ENCODE results near the gene FLG2. TPM values are rescaled to one million over a fixed set of nuclear protein-coding genes. Genes with fewer than 3 reads are reported as not detected.

The FLG2 gene
- total RNA-seq, 1 experiment from 2014 or later = not detected

GRCh38 chr1:152344438-152344837, 15.4 kb downstream of the FLG2 start:
- ChIA-PET CTCF (interaction anchor here (0.6 to 3.1 kb wide), 8 partner anchors 13 to 216 kb away, joined by 3 to 19 read pairs (median 3); partner anchors contain the start of gene FLG2), POLR2A (interaction anchor here (1.1 to 1.5 kb wide), 2 partner anchors 114 to 160 kb away, joined by 3 to 6 read pairs; no protein-coding TSS in a partner anchor)
- Mint-ChIP-seq H3K27ac (ENCODE audit: low read depth, unreplicated experiment) (no peak overlapping the region), H3K27me3 (ENCODE audit: insufficient read depth, unreplicated experiment) (peaks cover 43% of the 10 kb centered on the region), H3K4me3 (ENCODE audit: unreplicated experiment) (no peak overlapping the region), H3K9me3 (ENCODE audit: unreplicated experiment) (no peaks in the 10 kb centered on the region), H3K36me3 (ENCODE audit: insufficient read depth, unreplicated experiment) (no peaks in the 10 kb centered on the region), H3K4me1 (ENCODE audit: insufficient read depth, unreplicated experiment) (no peaks in the 10 kb centered on the region)
- no TSS peak for BruUV-seq (replicated peaks)
- TF ChIP-seq CTCF (IDR thresholded peaks at IDR 0.05; ENCODE audit: unreplicated experiment) = no peak
- DNase-seq (ENCODE audit: unreplicated experiment) = no peak
- intact Hi-C loops (cut with micrococcal nuclease) = loop anchor here (10.0 kb wide), 1 partner anchor 120 kb away; the partner anchor contains the start of gene HRNR

- no peaks in the 10 kb centered on the region for H3K9me3 Mint-ChIP-seq (ENCODE audit: unreplicated experiment)
Measured at GRCh38 chr1:152343006-152343405, 16.8 kb downstream of the FLG2 start.

GRCh38 chr1:152335399-152335798, 24.4 kb downstream of the FLG2 start:
- no peak overlapping the region for H3K27ac Mint-ChIP-seq (ENCODE audit: low read depth, unreplicated experiment)
- intact Hi-C loops (cut with micrococcal nuclease) = no loop called here
- H3K4me3 Mint-ChIP-seq (ENCODE audit: unreplicated experiment) = no peak overlapping the region
- TF ChIP-seq CTCF (IDR thresholded peaks at IDR 0.05; ENCODE audit: unreplicated experiment) = no peak
- no TSS peak for BruUV-seq (replicated peaks)
- no peak for DNase-seq (ENCODE audit: unreplicated experiment)
- H3K9me3 Mint-ChIP-seq (ENCODE audit: unreplicated experiment) = no peaks in the 10 kb centered on the region
- no peaks in the 10 kb centered on the region for H3K4me1 Mint-ChIP-seq (ENCODE audit: insufficient read depth, unreplicated experiment)
- ChIA-PET POLR2A (interaction anchor here (0.8 to 1.1 kb wide), 2 partner anchors 25 to 60 kb away, joined by 3 read pairs; no protein-coding TSS in a partner anchor), CTCF (interaction anchor here (0.5 to 2.4 kb wide), 3 partner anchors 13 to 341 kb away, joined by 3 to 18 read pairs (median 3); no protein-coding TSS in a partner anchor)
- peaks cover 27% of the 10 kb centered on the region for H3K27me3 Mint-ChIP-seq (ENCODE audit: insufficient read depth, unreplicated experiment)
- H3K36me3 Mint-ChIP-seq (ENCODE audit: insufficient read depth, unreplicated experiment) = no peaks in the 10 kb centered on the region

More at GRCh38 chr1:152343006-152343405, 16.8 kb downstream of the FLG2 start:
- no peak for TF ChIP-seq CTCF (IDR thresholded peaks at IDR 0.05; ENCODE audit: unreplicated experiment)
- intact Hi-C loops (cut with micrococcal nuclease) = loop anchor here (10.0 kb wide), 1 partner anchor 118 kb away; the partner anchor contains the start of gene HRNR
- no peak overlapping the region for H3K4me3 Mint-ChIP-seq (ENCODE audit: unreplicated experiment)
- no peak overlapping the region for H3K27ac Mint-ChIP-seq (ENCODE audit: low read depth, unreplicated experiment)
- peaks cover 43% of the 10 kb centered on the region for H3K27me3 Mint-ChIP-seq (ENCODE audit: insufficient read depth, unreplicated experiment)
- CTCF ChIA-PET = interaction anchor here (0.7 to 3.1 kb wide), 4 partner anchors 98 to 157 kb away, joined by 3 to 19 read pairs (median 6); no protein-coding TSS in a partner anchor
- DNase-seq (ENCODE audit: unreplicated experiment) = no peak
- no TSS peak for BruUV-seq (replicated peaks)
- no peaks in the 10 kb centered on the region for H3K36me3 Mint-ChIP-seq (ENCODE audit: insufficient read depth, unreplicated experiment)
- POLR2A ChIA-PET = interaction anchor here (0.9 to 1.3 kb wide), 3 partner anchors 14 to 114 kb away, joined by 3 to 4 read pairs (median 3); no protein-coding TSS in a partner anchor
- no peaks in the 10 kb centered on the region for H3K4me1 Mint-ChIP-seq (ENCODE audit: insufficient read depth, unreplicated experiment)

- no peaks in the 10 kb centered on the region for H3K27me3 Mint-ChIP-seq (ENCODE audit: insufficient read depth, unreplicated experiment)
- no peaks in the 10 kb centered on the region for H3K9me3 Mint-ChIP-seq (ENCODE audit: unreplicated experiment)
- no peak overlapping the region for H3K4me3 Mint-ChIP-seq (ENCODE audit: unreplicated experiment)
- CTCF ChIA-PET = interaction anchor here (0.6 kb wide), 1 partner anchor 249 kb away, joined by 3 read pairs; no protein-coding TSS in a partner anchor
- no peak overlapping the region for H3K27ac Mint-ChIP-seq (ENCODE audit: low read depth, unreplicated experiment)
- H3K36me3 Mint-ChIP-seq (ENCODE audit: insufficient read depth, unreplicated experiment) = no peaks in the 10 kb centered on the region
- no TSS peak for BruUV-seq (replicated peaks)
- DNase-seq (ENCODE audit: unreplicated experiment) = no peak
- TF ChIP-seq CTCF (IDR thresholded peaks at IDR 0.05; ENCODE audit: unreplicated experiment) = no peak
- POLR2A ChIA-PET = interaction anchor here (0.7 to 1.0 kb wide), 2 partner anchors 13 to 288 kb away, joined by 3 read pairs; no protein-coding TSS in a partner anchor
- intact Hi-C loops (cut with micrococcal nuclease) = no loop called here
- no peaks in the 10 kb centered on the region for H3K4me1 Mint-ChIP-seq (ENCODE audit: insufficient read depth, unreplicated experiment)
Measured at GRCh38 chr1:152328801-152329391, 30.9 kb downstream of the FLG2 start.
